ENCODE results near the gene SMCO2. TPM values are rescaled to one million over a fixed set of nuclear protein-coding genes. Genes with fewer than 3 reads are reported as not detected.

The SMCO2 gene
- total RNA-seq, 1 experiment from 2014 or later, result 0.20 TPM

- no peak overlapping the region for H2BK12ac ChIP-seq (ENCODE audit: insufficient read length, low read depth, low read length)
- H3K36me3 Mint-ChIP-seq (ENCODE audit: insufficient read depth in 1 of 3, low read depth in 3 of 3), result peaks cover 0 to 10% (median 2%) of the 10 kb centered on the region in 3 experiments; a peak in 4 of 7 replicates
- H3K4me2 ChIP-seq (ENCODE audit: insufficient read depth, insufficient read length, low read length), result no peak overlapping the region
- no peak overlapping the region for H2BK15ac ChIP-seq (ENCODE audit: low read depth, low read length)
- no peak overlapping the region for H4K5ac ChIP-seq (ENCODE audit: insufficient read length, low read depth, low read length)
- no peak for DNase-seq
- TF ChIP-seq CTCF (conservative IDR thresholded peaks at IDR 0.05), result no peak
- no peak overlapping the region for H4K8ac ChIP-seq (replicated peaks; ENCODE audit: insufficient read length, low read depth, low read length)
- no peak overlapping the region for H3K4me3 Mint-ChIP-seq
- no peaks in the 10 kb centered on the region for H3K4me1 ChIP-seq (ENCODE audit: insufficient read depth, low read length)
- H3T11ph ChIP-seq (ENCODE audit: low read length), result no peak overlapping the region
- H2BK5ac ChIP-seq (ENCODE audit: insufficient read length, low read length), result no peak overlapping the region
- H3K4ac ChIP-seq (ENCODE audit: low read depth, low read length), result no peak overlapping the region
- no peak overlapping the region for H2AFZ ChIP-seq (ENCODE audit: low read length)
- H3K27ac Mint-ChIP-seq, result peak overlapping the region in 2 of 3 experiments; percentile 47 to 74; a peak in 4 of 7 replicates
- no peaks in the 10 kb centered on the region for H3K23me2 ChIP-seq (ENCODE audit: insufficient read length, low read depth, low read length, poor library complexity, severe bottlenecking)
- no peak overlapping the region for H3K56ac ChIP-seq (ENCODE audit: insufficient read length, low read depth, low read length)
- peaks cover 10% of the 10 kb centered on the region in 2 experiments for H3K4me1 Mint-ChIP-seq
- peaks cover 0 to 4% of the 10 kb centered on the region in 2 experiments; a peak in 1 of 5 replicates for H3K9me3 Mint-ChIP-seq
- H3K27ac ChIP-seq (ENCODE audit: insufficient read length, low read depth, low read length), result no peak overlapping the region
- H2AK5ac ChIP-seq (ENCODE audit: insufficient read length, low read length), result no peak overlapping the region
- H3K9me3 ChIP-seq (ENCODE audit: control insufficient read depth, low read depth, low read length), result no peaks in the 10 kb centered on the region
- H3K79me1 ChIP-seq (ENCODE audit: insufficient read depth, low read depth, low read length, poor library complexity, severe bottlenecking), result no peaks in the 10 kb centered on the region
- no peak overlapping the region for H3K14ac ChIP-seq (ENCODE audit: insufficient read depth, low read length)
- H3K18ac ChIP-seq (ENCODE audit: insufficient read length, low read depth, low read length), result no peak overlapping the region
- H3K9ac ChIP-seq (ENCODE audit: extremely low read depth, insufficient read length, low read length), result no peak overlapping the region
- no peak overlapping the region for H4K91ac ChIP-seq (ENCODE audit: insufficient read length, low read depth, low read length)
- no peaks in the 10 kb centered on the region for H3K27me3 ChIP-seq (ENCODE audit: insufficient read depth, low read length)
- no peak overlapping the region for H2BK20ac ChIP-seq (ENCODE audit: low read depth, low read length, poor library complexity, severe bottlenecking)
- no peaks in the 10 kb centered on the region for H3K27me3 Mint-ChIP-seq (ENCODE audit: low read depth)
- no peak overlapping the region for H3K23ac ChIP-seq (ENCODE audit: insufficient read length, low read depth, low read length)
- H4K20me1 ChIP-seq (ENCODE audit: control insufficient read depth, insufficient read depth, insufficient read length), result no peaks in the 10 kb centered on the region
- H2BK120ac ChIP-seq (ENCODE audit: low read depth, low read length, poor library complexity, severe bottlenecking), result no peak overlapping the region
- no peaks in the 10 kb centered on the region for H3K79me2 ChIP-seq (ENCODE audit: insufficient read depth, low read length)
Measured at GRCh38 chr12:27428466-27428865, 18.1 kb upstream of the SMCO2 start.
